ENCODE measurements around the gene DDA1.

DDA1 gene

GRCh38 chr19:17334414-17335409 is 25.3 kb downstream of the DDA1 start, which contains the start of gene ANO8 (continued):
- TF ChIP-seq GLIS1 (tag by site-specific recombination; IDR thresholded peaks at IDR 0.05) = peak; percentile 75
- TF ChIP-seq ZNF670 (tag by site-specific recombination; IDR thresholded peaks at IDR 0.05; ENCODE audit: low read depth) = no peak
- TF ChIP-seq, protein P1, sequence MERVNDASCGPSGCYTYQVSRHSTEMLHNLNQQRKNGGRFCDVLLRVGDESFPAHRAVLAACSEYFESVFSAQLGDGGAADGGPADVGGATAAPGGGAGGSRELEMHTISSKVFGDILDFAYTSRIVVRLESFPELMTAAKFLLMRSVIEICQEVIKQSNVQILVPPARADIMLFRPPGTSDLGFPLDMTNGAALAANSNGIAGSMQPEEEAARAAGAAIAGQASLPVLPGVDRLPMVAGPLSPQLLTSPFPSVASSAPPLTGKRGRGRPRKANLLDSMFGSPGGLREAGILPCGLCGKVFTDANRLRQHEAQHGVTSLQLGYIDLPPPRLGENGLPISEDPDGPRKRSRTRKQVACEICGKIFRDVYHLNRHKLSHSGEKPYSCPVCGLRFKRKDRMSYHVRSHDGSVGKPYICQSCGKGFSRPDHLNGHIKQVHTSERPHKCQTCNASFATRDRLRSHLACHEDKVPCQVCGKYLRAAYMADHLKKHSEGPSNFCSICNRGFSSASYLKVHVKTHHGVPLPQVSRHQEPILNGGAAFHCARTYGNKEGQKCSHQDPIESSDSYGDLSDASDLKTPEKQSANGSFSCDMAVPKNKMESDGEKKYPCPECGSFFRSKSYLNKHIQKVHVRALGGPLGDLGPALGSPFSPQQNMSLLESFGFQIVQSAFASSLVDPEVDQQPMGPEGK (tag by site-specific recombination; IDR thresholded peaks at IDR 0.05) = peak; percentile 92
- peak; percentile 82 for TF ChIP-seq ZNF513 (tag by site-specific recombination; IDR thresholded peaks at IDR 0.05)
- no peak for TF ChIP-seq ZNF280C (tag by site-specific recombination; IDR thresholded peaks at IDR 0.05)
- no peak for TF ChIP-seq ZNF510 (tag by site-specific recombination; IDR thresholded peaks at IDR 0.05; ENCODE audit: insufficient replicate concordance)
- TF ChIP-seq PRDM1 (tag by site-specific recombination; IDR thresholded peaks at IDR 0.05) = no peak
- no peak for TF ChIP-seq BCL6B (tag by site-specific recombination; IDR thresholded peaks at IDR 0.05)
- peak; percentile 75; the same call in 1 of the 2 replicates for TF ChIP-seq WT1 (tag by site-specific recombination; IDR thresholded peaks at IDR 0.05)
- TF ChIP-seq, protein P2, sequence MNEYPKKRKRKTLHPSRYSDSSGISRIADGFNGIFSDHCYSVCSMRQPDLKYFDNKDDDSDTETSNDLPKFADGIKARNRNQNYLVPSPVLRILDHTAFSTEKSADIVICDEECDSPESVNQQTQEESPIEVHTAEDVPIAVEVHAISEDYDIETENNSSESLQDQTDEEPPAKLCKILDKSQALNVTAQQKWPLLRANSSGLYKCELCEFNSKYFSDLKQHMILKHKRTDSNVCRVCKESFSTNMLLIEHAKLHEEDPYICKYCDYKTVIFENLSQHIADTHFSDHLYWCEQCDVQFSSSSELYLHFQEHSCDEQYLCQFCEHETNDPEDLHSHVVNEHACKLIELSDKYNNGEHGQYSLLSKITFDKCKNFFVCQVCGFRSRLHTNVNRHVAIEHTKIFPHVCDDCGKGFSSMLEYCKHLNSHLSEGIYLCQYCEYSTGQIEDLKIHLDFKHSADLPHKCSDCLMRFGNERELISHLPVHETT (tag by site-specific recombination; IDR thresholded peaks at IDR 0.05) = peak; percentile 99
- 0 out of 2 replicates have a peak, but pooled peaks have one; percentile 46 for TF ChIP-seq ZFP3 (tag by site-specific recombination; IDR thresholded peaks at IDR 0.05; ENCODE audit: low read depth)
- TF ChIP-seq OSR2 (tag by site-specific recombination; IDR thresholded peaks at IDR 0.05) = peak; percentile 48; the same call in 1 of the 2 replicates
- TF ChIP-seq ZNF701 (tag by site-specific recombination; IDR thresholded peaks at IDR 0.05) = no peak
- TF ChIP-seq ZNF692 (tag by site-specific recombination; IDR thresholded peaks at IDR 0.05) = peak; percentile 97
- peak; percentile 73; the same call in 1 of the 2 replicates for TF ChIP-seq ZNF221 (tag by site-specific recombination; IDR thresholded peaks at IDR 0.05; ENCODE audit: borderline replicate concordance)
- no peak for TF ChIP-seq ZNF354C (tag by site-specific recombination; IDR thresholded peaks at IDR 0.05; ENCODE audit: borderline replicate concordance, low read depth)
- no peak for TF ChIP-seq ZNF202 (tag by site-specific recombination; IDR thresholded peaks at IDR 0.05; ENCODE audit: borderline replicate concordance)
- TF ChIP-seq ZNF416 (tag by site-specific recombination; IDR thresholded peaks at IDR 0.05) = peak; percentile 89
- no peak for TF ChIP-seq ZNF292 (tag by site-specific recombination; IDR thresholded peaks at IDR 0.05; ENCODE audit: borderline replicate concordance, low read depth)
- TF ChIP-seq ZNF473 (tag by site-specific recombination; IDR thresholded peaks at IDR 0.05) = peak; percentile 99
- TF ChIP-seq HOXC10 (CRISPR knock-in tag; IDR thresholded peaks at IDR 0.05) = peak; percentile 95
- TF ChIP-seq INSM2 (tag by site-specific recombination; IDR thresholded peaks at IDR 0.05) = peak; percentile 95
- TF ChIP-seq ZNF660 (tag by site-specific recombination; IDR thresholded peaks at IDR 0.05) = peak; percentile 99
- peak; percentile 99 for TF ChIP-seq ZNF324 (tag by site-specific recombination; IDR thresholded peaks at IDR 0.05)
- TF ChIP-seq ZNF521 (tag by site-specific recombination; IDR thresholded peaks at IDR 0.05) = no peak
- TF ChIP-seq GFI1B (tag by site-specific recombination; IDR thresholded peaks at IDR 0.05) = no peak; the same call in 1 of the 2 replicates

Data from HEK293 (cell line).